HG03159 (cell line): ENCODE measurements around the gene CENPN.

Experiments
- ATAC-seq: cut with Tn5 transposase; IDR thresholded peaks from one replicate; pipeline ENCODE4 v1.9.1; 2021; ENCODE audit warnings: mild to moderate bottlenecking, moderate library complexity; ENCODE audit not compliant: unreplicated experiment

The CENPN gene, protein sequence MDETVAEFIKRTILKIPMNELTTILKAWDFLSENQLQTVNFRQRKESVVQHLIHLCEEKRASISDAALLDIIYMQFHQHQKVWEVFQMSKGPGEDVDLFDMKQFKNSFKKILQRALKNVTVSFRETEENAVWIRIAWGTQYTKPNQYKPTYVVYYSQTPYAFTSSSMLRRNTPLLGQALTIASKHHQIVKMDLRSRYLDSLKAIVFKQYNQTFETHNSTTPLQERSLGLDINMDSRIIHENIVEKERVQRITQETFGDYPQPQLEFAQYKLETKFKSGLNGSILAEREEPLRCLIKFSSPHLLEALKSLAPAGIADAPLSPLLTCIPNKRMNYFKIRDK

DNA sequence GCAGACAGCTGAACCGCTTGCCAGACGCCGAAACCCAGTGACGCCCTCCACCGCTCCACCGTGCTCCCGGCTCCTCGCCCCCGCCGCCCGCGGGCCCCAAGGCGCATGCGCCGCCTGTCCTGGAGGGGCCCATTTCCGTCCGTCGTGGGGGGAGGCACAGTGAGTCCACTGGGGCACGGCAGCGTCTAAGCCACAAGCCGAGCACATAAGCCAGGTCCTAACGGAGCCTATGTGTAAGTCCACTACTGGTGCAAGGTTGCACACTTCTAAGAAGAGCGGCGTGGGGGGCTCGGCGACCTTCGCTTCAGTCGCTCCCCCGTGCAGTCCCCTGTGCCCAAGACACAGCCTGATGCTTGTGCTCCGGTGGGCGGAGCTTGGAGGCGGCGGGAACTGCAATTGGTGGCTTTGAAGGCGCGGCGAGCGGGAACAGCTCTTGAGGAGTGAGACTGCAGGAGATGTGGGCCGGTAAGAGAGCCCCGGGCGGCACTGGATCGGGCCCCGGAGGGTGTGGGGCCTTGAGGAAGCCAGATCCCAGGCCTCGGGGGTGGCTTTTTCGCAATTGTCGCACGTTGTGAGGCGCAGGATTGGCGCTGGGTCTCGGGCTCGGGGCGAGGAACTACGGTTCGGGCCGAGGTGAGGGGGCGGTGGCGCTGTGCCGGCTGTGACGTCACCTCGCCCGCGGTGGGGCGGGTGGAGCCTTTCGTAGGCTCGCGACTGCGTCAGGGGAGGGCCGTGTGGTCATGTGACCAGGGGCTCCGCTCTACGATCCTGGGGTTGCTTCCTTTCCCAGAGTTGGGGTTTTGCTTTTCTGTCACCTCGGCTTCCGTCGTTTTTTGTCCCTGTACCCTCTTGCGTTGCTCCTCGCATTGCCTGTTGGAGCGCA lies at the start of gene CENPN, which contains the start of gene CMC2:
Gene CENPN, plus strand, starts transcription at position 402 of the 883 bp plus-strand sequence. CDS start 4,726 bp downstream, outside the sequence.
Gene CMC2, minus strand, starts transcription at position 73 of the 883 bp plus-strand sequence. CDS start 9,491 bp downstream, outside the sequence.
- ATAC-seq, result peak; percentile 87

DNA sequence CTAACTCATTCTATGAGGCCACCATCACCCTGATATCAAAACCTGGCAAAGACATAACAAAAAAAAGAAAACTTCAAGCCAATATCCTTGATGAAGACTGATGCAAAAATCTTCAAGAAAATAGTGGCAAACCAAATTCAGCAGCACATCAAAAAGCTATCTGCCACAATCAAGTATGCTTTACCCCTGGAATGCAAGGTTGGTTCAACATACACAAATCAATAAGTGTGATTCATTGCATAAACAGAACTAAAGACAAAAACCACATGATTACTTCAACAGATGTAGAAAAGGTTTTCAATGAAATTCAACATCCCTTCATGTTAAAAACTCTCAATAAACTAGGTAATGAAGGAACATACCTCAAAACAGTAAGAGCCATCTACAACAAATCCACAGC lies 48.7 kb upstream of the CENPN start:
- no peak for ATAC-seq

GRCh38 chr16:80962879-80963278 lies 44.1 kb upstream of the CENPN start:
- no peak for ATAC-seq

- no peak for ATAC-seq
Observed at GRCh38 chr16:80964351-80964750, 42.7 kb upstream of the CENPN start.

- ATAC-seq, result no peak
Observed at GRCh38 chr16:80966617-80967016, 40.4 kb upstream of the CENPN start.

GRCh38 chr16:80968386-80969113 lies 38.5 kb upstream of the CENPN start:
- ATAC-seq, result no peak

DNA sequence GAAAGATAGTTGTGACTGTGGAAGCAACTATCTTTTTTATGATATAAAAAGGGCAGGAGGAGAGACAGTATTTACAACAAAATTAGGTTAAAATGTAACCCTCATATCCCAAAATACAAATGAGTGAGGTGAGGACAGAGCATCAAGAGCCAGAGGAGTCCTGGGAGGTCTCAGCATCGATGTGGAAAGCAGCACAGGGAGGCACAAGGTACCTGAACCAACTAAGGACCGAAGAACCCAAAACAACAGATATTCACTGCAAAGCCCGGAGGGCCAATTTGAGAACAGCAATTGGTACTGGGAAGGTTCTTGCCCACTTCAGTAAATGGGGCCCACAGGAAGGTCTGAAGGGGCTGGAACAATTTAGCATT lies 37.9 kb upstream of the CENPN start:
- ATAC-seq, result no peak

GRCh38 chr16:80971819-80972218 lies 35.2 kb upstream of the CENPN start:
- ATAC-seq, result peak; percentile 77

- no peak for ATAC-seq
Observed at GRCh38 chr16:80972611-80973010, 34.4 kb upstream of the CENPN start.

- no peak for ATAC-seq
Observed at GRCh38 chr16:80973991-80974390, 33.0 kb upstream of the CENPN start.

- ATAC-seq, result no peak
Observed at GRCh38 chr16:80974649-80975376, 32.2 kb upstream of the CENPN start.

DNA sequence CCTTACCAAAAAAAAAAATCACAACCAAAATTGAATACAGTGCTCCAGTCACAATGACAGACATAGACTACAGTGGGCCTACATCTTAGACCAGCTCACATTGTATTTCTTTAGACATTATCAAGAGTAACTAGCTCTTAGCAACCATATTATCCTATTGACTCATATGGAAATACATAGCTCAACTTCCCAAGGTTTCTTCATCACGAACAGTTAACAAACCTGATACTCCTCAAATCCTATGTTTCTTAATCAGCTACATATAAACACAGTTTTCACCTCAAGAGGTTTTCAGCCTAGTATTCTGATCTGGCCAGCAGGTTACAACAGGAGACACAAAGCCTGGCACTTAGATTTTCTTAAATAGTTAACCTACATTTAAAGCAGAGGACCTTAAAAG lies 30.1 kb upstream of the CENPN start:
- ATAC-seq, result no peak

DNA sequence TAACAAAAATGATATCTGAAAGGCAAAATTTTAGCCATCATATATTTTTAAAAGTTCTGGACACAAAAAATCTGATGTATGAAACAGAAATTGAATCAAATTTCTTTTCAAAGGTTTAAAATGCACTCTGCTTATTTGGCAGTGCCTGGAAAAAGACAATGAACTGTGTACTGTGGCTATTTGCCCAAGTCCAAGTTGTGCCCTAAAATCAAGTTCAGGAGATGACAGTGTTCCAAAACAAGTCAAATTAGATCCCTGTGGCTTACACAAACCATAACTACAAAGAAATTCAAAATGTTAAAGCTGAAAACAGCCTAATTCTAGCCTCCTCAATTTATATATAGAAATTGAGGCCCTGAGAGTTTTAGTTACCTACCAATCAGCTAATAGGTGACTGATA lies 25.9 kb upstream of the CENPN start:
- ATAC-seq, result no peak

- ATAC-seq, result no peak
Observed at GRCh38 chr16:80982646-80983045, 24.4 kb upstream of the CENPN start.

DNA sequence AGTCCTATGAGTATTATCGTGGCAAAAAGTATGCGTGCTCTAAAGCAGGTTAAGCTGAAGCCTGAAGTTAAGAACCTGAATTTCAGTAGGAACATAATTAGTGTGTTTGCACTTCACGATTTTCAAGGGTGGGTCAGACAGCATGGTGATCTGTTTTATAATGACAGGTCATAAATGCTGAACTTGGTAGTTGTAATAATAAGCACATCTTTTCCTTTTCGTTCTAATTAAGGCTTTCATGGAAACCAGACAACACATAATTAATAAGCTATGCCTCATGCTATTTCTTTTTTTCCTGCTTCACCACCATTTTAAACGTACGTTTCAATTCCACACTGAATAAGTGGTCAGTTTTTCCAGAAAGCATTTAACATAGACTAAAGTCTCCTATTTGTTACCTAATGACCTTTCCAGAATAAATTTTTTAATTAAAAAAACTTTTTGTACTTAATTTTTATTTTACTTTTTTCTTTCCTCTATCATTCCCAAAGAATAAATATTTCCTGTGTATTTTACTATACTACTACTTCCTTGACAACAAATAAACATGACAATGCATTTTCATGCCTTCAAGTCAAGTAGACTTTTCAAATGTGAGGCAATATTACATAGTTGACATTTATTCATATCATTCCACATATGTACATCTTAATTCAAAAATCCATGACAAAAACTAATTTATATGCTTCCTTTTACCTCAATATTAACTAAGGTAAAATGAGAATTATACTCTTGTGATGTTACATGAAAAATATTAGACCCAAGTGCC lies 22.7 kb upstream of the CENPN start:
- no peak for ATAC-seq

- no peak for ATAC-seq
Observed at GRCh38 chr16:80985611-80986010, 21.4 kb upstream of the CENPN start.

DNA sequence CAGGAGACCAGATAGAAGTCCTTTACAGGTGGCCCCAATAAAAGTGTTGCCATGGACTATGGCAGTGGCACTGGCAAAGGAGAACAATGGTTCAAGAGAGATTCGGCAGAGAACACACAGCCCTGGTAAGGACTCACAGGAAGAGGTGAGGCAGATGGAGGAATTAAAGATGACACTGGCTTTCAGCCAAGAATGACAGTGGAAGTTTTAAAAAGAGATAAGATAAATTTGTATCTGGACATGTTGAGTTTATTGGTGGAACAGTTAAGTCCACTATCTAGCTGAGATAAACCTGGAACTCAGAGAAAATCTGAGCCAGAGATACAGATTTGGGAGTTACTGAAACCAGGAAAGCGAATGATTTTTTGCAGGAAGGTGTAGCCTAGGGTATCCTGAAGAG lies 20.5 kb upstream of the CENPN start:
- ATAC-seq, result no peak

DNA sequence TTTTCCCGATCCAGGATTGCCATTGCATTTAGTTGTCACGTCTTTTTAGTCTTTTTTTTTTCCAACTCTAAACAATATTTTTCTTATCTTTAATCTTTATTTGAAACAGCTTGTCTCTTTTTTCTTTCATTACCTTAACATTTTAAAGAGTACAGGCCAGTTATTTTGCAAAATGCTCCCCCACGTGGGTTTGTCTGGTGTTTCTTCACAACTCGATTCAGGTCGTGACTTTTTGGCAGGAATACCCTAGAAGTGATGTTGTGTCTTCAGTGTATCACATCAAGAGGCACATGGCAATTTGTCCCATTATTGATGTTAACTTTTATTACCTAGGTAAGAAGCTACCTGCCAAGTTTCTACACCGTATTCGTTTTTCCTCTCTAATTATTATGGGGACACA lies 18.3 kb upstream of the CENPN start:
- no peak for ATAC-seq

- ATAC-seq, result no peak
Observed at GRCh38 chr16:80989801-80990200, 17.2 kb upstream of the CENPN start.

DNA sequence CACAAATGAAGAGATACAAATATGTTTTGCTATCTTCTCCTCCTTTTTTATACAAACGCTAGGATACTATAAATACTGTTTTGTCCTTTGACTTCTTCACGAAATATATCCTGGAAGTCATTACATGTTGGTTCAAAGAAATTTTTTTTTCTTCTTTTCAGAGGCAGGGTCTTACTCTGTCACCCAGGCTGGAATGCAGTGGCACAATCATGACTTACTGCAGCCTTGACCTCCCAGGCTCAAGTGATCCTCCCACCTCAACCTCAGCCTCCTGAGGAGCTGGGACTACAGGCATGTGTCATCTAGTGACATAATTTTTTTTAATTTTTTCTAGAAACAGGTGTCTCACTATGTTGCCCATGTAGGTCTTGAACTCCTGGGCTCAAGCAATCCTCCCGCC lies 16.4 kb upstream of the CENPN start:
- ATAC-seq, result no peak
